Neuron (in vitro differentiated cells): ENCODE data around the gene CHMP5.

Experiments used
- H2AFZ ChIP-seq: one replicate; pipeline ENCODE4 v1.6.1; 2013; ENCODE audit warnings: low read depth, mild to moderate bottlenecking, inconsistent platforms, low read length, moderate library complexity
- H3K27me3 ChIP-seq: one replicate; pipeline ENCODE4 v1.6.1; 2013; ENCODE audit warnings: low read length; ENCODE audit not compliant: insufficient read depth
- H3K36me3 ChIP-seq: one replicate; pipeline ENCODE4 v1.6.1; 2013; ENCODE audit warnings: low read length; ENCODE audit not compliant: insufficient read depth
- H3K4me1 ChIP-seq: one replicate; pipeline ENCODE4 v1.6.1; 2013; ENCODE audit warnings: low read length; ENCODE audit not compliant: insufficient read depth
- H3K4me3 ChIP-seq: 2 replicates; pipeline ENCODE4 v1.5.1; 2013; ENCODE audit warnings: mild to moderate bottlenecking, low read length, moderate library complexity
- H3K9me3 ChIP-seq: one replicate; pipeline ENCODE4 v1.6.1; 2013; ENCODE audit warnings: low read length

Gene CHMP5

DNA sequence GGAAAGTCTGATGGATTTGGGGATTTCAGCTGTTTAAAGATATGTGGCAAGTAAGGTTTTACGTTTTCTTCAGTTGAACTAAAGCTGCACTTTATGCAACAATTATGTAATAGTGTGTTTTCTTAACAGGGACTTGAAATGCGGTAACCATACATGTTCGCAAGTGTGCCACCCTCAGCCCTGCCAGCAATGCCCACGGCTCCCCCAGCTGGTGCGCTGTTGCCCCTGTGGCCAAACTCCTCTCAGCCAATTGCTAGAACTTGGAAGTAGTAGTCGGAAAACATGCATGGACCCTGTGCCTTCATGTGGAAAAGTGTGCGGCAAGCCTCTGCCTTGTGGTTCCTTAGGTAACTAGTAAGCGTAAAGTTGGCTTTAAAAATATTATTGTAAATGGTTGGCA is 53.9 kb downstream of the CHMP5 start:
- no peak overlapping the region for H3K4me3 ChIP-seq
- no peaks in the 10 kb centered on the region for H3K27me3 ChIP-seq
- H3K36me3 ChIP-seq: peaks cover 78% of the 10 kb centered on the region
- no peaks in the 10 kb centered on the region for H3K9me3 ChIP-seq
- H3K4me1 ChIP-seq: no peaks in the 10 kb centered on the region
- H2AFZ ChIP-seq: no peak overlapping the region

GRCh38 chr9:33320230-33320567 is 55.4 kb downstream of the CHMP5 start:
- Histone ChIP-seq H3K27me3 (no peaks in the 10 kb centered on the region), H2AFZ (no peak overlapping the region), H3K36me3 (peaks cover 68% of the 10 kb centered on the region), H3K4me1 (no peaks in the 10 kb centered on the region), H3K4me3 (no peak overlapping the region), H3K9me3 (no peaks in the 10 kb centered on the region)

DNA sequence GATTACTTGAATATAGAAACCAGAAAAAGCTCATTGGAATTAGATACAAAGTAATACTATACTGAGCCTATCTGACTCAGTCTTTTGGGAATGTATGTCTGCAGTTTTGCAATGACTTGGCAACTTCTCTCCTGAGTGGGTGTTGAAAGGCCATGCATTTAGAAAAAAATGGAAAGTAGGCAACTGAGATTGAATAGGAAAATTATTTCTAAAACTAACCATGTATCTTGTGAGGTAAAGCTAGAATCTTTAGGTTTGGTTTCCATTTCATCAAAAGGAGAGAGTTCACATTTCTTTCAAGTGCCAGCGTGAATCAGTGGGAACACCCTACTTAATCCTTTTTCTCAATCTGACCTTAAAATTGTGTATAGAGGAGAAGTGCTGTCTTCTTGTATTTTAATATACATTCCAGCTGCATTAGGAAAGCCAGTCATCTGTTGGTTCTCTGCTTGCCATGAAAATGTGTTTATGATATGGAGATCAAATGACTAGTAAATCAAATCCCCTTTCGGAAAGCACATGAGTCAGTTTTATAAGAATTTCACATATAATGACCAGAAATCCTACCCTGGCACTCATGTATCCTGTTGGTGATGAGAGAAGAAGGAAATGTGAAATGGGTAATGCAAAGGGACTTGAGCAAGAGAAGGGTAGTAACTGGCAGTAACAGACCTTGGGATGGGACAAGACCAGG is 55.9 kb downstream of the CHMP5 start:
- Histone ChIP-seq H3K9me3 (no peaks in the 10 kb centered on the region), H3K4me3 (no peak overlapping the region), H3K27me3 (no peaks in the 10 kb centered on the region), H3K36me3 (peaks cover 66% of the 10 kb centered on the region), H3K4me1 (no peaks in the 10 kb centered on the region), H2AFZ (no peak overlapping the region)

DNA sequence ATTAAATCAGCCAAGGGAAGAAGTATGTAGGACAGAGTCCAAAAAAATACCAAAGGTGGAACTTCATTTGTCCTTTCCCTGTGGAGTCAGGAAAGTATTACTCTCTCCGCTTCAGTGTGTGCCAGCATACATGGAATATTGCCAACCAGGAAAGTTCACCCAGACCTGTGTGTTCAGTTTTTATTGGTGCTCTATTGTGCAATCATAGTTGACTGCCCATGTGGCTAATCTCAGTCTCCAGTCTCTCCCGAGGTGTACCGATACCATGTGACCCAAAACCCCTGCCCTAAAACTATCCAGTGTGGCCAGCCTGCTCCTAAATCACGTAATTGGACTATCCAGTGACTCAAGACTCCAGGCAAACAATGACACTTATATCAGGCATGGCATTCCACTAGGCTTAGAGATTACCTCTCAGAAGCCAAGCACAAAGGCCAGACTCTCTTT is 64.3 kb downstream of the CHMP5 start:
- H3K4me1 ChIP-seq: no peaks in the 10 kb centered on the region
- H3K36me3 ChIP-seq: peaks cover 54% of the 10 kb centered on the region
- H3K27me3 ChIP-seq: no peaks in the 10 kb centered on the region

DNA sequence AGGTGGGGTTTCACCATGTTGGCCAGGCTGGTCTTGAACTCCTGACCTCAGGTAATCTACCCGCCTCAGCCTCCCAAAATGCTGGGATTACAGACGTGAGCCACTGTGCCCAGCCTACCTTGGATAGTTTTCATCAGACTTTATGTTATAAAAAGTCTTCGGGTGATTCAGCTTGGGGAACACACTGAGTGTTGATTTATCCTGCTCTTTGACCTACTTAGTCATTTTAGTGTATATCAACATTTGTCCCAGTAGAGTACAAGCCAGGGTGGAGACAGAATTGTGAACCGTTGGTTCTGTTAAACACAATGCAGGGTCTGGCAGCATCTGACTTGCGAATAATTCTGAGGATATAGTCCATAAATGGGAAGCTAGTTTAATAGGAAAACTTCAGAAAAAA is 65.1 kb downstream of the CHMP5 start:
- peaks cover 59% of the 10 kb centered on the region for H3K36me3 ChIP-seq

More for the DNA sequence above, 64.3 kb downstream of the CHMP5 start:
- H3K4me3 ChIP-seq: no peak overlapping the region
- H2AFZ ChIP-seq: no peak overlapping the region
- H3K9me3 ChIP-seq: no peaks in the 10 kb centered on the region

DNA sequence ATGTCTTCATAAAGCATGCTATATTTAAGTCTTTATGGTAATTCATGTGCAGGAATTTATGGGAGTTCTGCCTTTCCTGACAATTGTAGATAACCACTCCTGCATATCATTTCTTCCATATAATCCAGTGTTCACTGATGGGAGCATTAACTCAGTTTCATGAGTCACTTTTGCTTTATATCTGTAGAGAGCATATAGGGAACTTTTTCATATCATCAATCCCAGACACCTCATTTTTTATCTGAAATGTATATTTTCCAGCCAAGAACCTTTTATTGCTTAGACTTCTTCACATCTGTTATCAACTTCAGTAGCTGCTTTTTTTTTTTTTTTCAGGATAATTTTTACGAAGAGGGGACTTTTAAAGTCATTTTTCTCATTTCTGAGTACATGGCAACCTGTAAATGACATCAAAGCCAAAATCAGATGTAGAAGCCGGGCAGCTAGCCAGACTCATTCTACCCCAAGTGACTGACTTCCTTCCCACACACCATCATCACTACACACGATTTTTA is 66.6 kb downstream of the CHMP5 start:
- Histone ChIP-seq H3K36me3 (peaks cover 59% of the 10 kb centered on the region), H3K4me1 (no peaks in the 10 kb centered on the region)

More for the DNA sequence above, 65.1 kb downstream of the CHMP5 start:
- H3K4me1 ChIP-seq: no peaks in the 10 kb centered on the region
- no peak overlapping the region for H2AFZ ChIP-seq
- no peak overlapping the region for H3K4me3 ChIP-seq
- H3K9me3 ChIP-seq: no peaks in the 10 kb centered on the region
- H3K27me3 ChIP-seq: no peaks in the 10 kb centered on the region

More for the DNA sequence above, 66.6 kb downstream of the CHMP5 start:
- Histone ChIP-seq H2AFZ (no peak overlapping the region), H3K4me3 (no peak overlapping the region), H3K27me3 (no peaks in the 10 kb centered on the region), H3K9me3 (no peaks in the 10 kb centered on the region)
